Measurements from ENCODE around the gene GPR153. TPM values are rescaled to one million over a fixed set of nuclear protein-coding genes. Genes with fewer than 3 reads are reported as not detected.

Gene GPR153
- total RNA-seq, 1 donor from 2014 or later = 4.2 TPM

- no peak for TF ChIP-seq CTCF (IDR thresholded peaks at IDR 0.05)
- Mint-ChIP-seq H3K27me3 (ENCODE audit: unreplicated experiment) (peaks cover 26% of the 10 kb centered on the region), H3K36me3 (ENCODE audit: unreplicated experiment) (no peaks in the 10 kb centered on the region), H3K4me1 (ENCODE audit: unreplicated experiment) (peaks cover 11% of the 10 kb centered on the region), H3K27ac (ENCODE audit: unreplicated experiment) (no peak overlapping the region), H3K9me3 (ENCODE audit: unreplicated experiment) (no peaks in the 10 kb centered on the region), H3K4me3 (ENCODE audit: unreplicated experiment) (no peak overlapping the region)
- DNase-seq (ENCODE audit: extremely low spot score, unreplicated experiment) = no peak
Measured at GRCh38 chr1:6249739-6250689, 10.9 kb downstream of the GPR153 start.

GRCh38 chr1:6248932-6249738 lies 11.8 kb downstream of the GPR153 start:
- no peak overlapping the region for H3K27ac Mint-ChIP-seq (ENCODE audit: unreplicated experiment)
- H3K4me1 Mint-ChIP-seq (ENCODE audit: unreplicated experiment) = peaks cover 11% of the 10 kb centered on the region
- H3K4me3 Mint-ChIP-seq (ENCODE audit: unreplicated experiment) = no peak overlapping the region
- no peak for DNase-seq (ENCODE audit: extremely low spot score, unreplicated experiment)
- peaks cover 31% of the 10 kb centered on the region for H3K27me3 Mint-ChIP-seq (ENCODE audit: unreplicated experiment)
- TF ChIP-seq CTCF (IDR thresholded peaks at IDR 0.05) = no peak
- no peaks in the 10 kb centered on the region for H3K9me3 Mint-ChIP-seq (ENCODE audit: unreplicated experiment)
- H3K36me3 Mint-ChIP-seq (ENCODE audit: unreplicated experiment) = no peaks in the 10 kb centered on the region

GRCh38 chr1:6248161-6248776 lies 12.6 kb downstream of the GPR153 start:
- no peak overlapping the region for H3K4me3 Mint-ChIP-seq (ENCODE audit: unreplicated experiment)
- DNase-seq (ENCODE audit: extremely low spot score, unreplicated experiment) = no peak
- TF ChIP-seq CTCF (IDR thresholded peaks at IDR 0.05) = no peak
- H3K36me3 Mint-ChIP-seq (ENCODE audit: unreplicated experiment) = no peaks in the 10 kb centered on the region
- peaks cover 11% of the 10 kb centered on the region for H3K4me1 Mint-ChIP-seq (ENCODE audit: unreplicated experiment)
- H3K9me3 Mint-ChIP-seq (ENCODE audit: unreplicated experiment) = no peaks in the 10 kb centered on the region
- H3K27me3 Mint-ChIP-seq (ENCODE audit: unreplicated experiment) = peaks cover 39% of the 10 kb centered on the region
- H3K27ac Mint-ChIP-seq (ENCODE audit: unreplicated experiment) = no peak overlapping the region

GRCh38 chr1:6247651-6248050 lies 13.2 kb downstream of the GPR153 start:
- H3K36me3 Mint-ChIP-seq (ENCODE audit: unreplicated experiment) = no peaks in the 10 kb centered on the region
- no peak overlapping the region for H3K4me3 Mint-ChIP-seq (ENCODE audit: unreplicated experiment)

More at GRCh38 chr1:6247651-6248050, 13.2 kb downstream of the GPR153 start:
- TF ChIP-seq CTCF (IDR thresholded peaks at IDR 0.05) = no peak
- peaks cover 42% of the 10 kb centered on the region for H3K27me3 Mint-ChIP-seq (ENCODE audit: unreplicated experiment)
- H3K4me1 Mint-ChIP-seq (ENCODE audit: unreplicated experiment) = peaks cover 11% of the 10 kb centered on the region
- no peaks in the 10 kb centered on the region for H3K9me3 Mint-ChIP-seq (ENCODE audit: unreplicated experiment)
- no peak overlapping the region for H3K27ac Mint-ChIP-seq (ENCODE audit: unreplicated experiment)
- DNase-seq (ENCODE audit: extremely low spot score, unreplicated experiment) = no peak
